GM19240 (cell line): ENCODE measurements around the gene LRRC9.
"Not testable (repeated sequence)": the region's sequence is repeated elsewhere in the genome, so short reads cannot be mapped to it uniquely, and the experiment has no call there.

Experiments used
- DNase-seq: peaks from one replicate; pipeline ENCODE4 v3.0.0; 2011; ENCODE audit warnings: low spot score; ENCODE audit not compliant: insufficient read length

The LRRC9 gene

DNA sequence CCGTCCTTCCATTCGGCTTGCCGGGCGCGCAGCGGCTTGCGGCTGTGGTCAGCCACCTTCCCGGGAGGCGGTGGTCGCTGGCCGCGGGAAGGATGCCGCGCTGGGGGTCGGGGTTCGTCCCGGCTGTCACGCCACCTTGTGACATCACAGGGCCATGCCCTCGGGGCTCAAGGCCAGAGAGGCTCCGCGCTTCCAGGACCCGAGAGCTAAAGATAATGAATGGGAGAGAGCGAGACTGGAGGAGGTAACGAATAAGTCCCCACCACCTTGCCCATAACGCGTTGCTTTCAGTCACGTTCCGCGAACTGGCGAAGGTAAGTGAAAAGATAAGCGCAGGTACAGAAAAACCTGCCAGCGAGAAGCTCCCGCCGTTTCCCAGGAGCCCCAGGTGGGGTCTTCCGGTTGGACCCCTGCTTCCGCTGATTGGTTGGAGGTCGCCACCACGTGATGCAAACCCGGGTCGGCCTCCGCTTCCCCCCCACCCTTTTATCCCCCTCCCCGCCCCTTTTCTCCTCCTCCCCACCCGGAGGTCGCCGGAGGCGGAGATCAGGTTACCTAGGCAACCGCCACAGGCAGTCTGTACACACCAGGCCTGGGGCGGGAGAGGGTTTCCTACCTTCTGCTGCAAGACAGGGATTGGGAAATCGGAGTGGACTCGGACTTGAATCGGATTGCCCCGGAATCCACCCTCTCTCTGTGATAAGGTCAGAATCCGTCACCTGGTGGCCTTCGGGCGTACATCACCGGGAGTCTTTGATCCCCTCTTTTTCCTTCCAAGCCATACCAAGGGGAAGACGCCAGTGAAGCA lies at the start of gene LRRC9:
Gene LRRC9, plus strand, starts transcription at position 575 of the 808 bp plus-strand sequence.
- no peak for DNase-seq

DNA sequence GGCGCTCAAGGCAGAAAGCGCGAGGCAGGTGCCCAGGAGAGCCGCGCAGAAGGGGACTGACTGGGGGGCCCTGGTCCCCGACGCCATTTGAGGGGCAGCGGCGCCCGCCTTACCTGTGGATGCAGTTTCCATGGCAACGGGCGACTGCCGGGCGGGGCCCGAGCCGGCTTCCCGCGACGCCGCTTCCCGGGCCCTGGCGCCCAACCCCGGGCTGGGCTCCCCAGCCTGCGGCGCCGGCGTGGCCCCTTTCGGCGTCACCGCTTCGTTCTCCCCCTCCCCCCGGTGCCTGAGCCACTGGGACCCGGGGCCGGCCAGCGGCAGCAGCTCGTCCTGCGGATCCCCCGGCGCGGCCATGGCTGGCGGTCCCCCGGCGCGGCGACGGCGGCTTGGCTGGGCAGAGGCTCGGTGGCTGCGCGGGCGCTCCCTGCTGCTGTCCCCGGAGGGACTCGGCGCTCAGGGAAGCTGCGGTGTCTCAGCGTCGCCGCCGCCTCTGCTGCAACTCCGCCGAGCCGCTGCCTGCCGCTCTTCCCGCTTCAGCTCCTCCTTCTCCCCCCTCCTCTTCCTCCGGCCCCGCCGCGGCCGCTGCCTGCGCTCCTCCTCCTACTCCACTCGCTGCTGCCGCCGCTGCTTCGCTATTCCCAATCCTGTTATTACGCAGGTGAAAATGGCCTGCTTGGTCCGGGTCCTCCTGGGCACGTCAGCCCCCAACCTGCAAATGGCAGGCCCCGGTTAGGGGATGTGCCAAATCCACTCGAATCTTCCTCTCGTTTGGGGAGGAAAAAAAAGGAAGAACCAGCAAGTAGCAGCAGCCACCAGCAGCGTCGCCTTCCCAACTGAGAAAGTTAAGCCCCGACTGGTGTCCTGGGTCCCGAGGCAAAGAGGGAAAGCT lies 49.4 kb upstream of the LRRC9 start, which contains the start of gene RTN1:
Gene RTN1, minus strand, starts transcription at position 500 of the 889 bp plus-strand sequence. Its CDS starts 146 bp downstream, at position 354.
- DNase-seq = no peak

DNA sequence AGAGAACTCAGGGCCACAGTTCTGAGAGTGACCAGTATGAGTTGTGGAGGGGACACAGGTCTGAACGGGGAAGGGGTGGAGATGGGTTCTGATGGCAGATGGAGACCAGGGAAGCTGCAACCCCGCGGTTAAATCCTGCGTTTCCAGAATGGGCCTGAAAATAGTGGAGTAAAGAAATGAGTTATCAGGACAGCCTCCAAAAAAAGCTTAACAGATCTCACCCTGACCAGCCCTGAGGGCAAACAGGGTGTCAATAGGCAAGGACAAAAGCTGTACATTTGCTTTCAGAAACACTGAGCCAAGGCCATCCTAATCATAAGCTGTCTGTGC lies 48.8 kb upstream of the LRRC9 start:
- DNase-seq = no peak

DNA sequence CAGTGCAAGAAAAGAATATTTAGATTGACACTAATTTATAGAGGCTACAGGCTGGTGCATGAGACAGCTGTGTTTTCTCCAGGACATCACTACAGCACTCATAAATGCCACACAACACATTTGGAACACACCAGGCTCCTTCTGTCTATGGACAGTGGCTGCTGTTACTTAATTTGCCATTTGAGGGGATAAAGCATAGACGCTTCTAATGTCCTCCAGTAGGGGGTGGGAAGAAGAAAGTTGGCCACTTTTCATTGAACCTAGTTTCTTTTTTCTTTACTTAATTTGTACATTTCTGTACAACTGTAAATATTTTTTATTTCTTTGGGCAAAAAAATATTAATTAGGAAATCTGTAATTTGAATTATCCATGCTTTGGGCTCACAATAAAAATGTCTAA lies 37.0 kb upstream of the LRRC9 start:
- no peak for DNase-seq

DNA sequence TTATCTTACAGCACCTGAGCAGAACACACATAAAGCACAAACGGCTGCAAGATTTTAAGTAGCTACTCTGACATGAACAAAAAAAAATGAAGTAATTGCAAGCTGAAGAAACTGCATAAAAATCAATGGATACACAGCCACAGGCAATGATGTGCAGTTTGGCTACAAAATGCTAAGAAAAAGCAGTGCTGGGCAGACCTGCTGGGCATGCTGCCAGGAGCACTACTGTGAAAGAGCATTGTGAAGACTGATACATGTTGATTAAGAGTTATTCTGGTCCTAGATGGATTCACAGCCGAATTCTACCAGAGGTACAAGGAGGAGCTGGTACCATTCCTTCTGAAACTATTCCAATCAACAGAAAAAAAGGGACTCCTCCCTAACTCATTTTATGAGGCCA lies 29.3 kb upstream of the LRRC9 start:
- no peak for DNase-seq

DNA sequence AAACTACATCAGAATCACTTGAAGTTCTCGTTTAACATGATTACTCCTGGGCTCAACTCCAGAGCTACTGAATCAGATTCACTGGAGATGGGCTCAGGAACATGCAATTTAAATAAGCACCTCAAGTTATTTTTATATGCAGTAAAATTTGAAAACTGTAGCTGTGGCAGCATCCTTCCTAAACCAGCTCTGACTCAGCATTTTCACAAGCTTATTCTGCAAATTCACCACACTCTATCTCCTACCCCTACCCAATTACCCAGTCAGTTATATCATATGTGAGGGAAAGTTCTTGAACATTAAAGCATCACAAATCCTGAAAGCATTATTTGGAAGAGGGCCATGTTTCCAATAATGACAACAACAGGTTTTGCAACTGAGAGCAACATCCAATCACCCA lies 24.2 kb upstream of the LRRC9 start:
- no peak for DNase-seq

DNA sequence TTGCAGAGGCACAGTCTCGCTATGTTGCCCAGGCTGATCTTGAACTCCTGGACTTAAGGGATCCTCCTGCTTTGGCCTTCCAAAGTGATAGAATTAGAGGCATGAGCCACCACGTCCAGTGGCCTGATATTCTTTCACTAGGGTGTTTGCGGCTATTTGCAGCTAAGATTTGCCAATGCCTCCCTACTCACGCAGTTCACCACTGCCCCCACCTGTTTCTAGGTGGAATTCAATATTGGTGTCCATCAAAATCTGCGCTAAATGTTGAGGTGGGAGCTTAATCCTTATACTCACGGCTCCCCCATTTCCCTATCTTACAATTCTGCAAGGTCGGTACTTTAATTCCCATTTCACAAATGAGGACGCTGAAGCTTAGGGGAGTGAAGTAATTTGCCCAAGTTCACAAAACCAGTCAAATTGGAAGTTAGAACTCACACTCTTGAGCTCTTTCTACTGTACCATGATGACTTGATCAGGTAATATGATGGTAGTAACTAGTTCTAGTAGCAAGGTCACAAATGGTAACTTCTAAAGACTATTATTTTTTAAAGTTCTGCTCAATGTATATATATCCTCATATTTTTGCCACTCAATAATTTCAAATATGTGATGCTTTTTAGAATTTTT lies 22.1 kb upstream of the LRRC9 start:
- DNase-seq = no peak

DNA sequence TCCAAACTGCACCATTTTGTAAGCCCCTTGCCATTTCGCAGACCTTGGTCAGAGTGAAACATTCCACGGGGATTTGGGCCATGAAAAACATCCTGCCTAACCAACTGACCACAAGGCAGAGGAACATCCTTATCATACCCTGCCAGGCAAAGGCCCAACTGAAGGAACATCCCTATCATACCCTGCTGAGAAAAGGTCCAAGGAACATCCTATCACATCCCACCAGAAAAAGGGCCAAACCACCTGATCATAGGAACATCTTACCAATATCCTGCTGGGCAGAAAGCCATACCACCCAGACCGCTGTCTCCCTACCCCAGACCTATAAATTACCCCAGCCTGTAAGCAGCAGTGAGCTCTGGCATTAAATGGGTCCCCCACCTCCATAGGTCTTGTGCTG lies 19.4 kb upstream of the LRRC9 start:
- DNase-seq = no peak

DNA sequence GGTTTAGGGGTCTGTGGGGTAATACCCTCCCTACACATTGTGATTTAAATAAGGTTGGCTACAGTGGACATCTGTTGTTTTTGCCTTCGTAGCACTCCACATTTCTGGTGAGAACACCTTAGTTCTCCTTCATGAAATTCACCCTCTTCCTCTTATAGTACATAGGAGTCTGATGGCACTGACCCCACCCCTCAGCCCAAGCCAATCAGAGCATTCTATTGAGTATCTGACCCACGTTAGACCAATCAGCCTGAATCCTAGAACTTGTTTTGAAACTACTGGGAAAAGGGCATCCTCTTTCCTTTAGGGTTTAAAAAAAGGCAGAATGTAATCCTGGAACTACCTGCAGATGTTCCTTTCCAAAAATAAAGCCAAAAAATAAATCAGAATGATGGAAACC lies 15.8 kb upstream of the LRRC9 start:
- DNase-seq = no peak

DNA sequence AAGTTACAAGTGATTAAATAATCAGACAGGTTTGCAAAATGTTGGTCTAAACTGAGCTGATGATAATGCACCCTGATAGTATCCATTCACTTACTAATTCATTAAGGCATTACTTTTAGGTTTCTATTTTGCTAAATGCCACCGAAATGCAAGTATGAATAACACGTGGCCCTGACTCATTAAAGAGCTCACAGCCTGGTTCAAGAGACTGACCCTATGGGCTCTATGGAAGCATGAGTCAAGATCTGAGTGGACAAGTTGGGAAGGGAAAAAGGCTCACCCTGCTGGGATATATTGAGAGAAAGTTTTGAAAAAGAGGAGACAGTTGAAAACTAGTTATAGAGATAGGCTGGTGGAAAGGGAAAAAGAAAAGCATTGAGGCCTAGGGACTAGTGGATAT lies 14.8 kb upstream of the LRRC9 start:
- DNase-seq = no peak

DNA sequence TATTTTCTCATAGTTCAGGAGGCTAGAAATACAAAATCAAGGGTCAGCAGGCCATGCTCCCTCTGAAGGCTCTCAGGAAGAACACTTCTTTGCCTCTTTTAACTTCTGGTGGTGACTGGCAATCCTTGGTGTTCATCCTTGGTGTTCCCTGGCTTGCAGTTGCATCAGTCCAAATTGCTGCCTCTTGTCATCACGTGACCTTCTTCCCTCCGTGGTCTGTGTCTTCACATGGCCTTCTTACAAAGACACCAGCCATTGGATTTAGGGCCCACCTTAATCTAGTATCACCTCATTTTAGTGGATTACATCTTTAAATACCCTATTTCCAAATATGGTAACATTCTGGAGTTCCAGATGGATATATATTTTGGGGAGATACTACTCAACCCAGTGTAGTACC lies 7.5 kb upstream of the LRRC9 start:
- no peak for DNase-seq

DNA sequence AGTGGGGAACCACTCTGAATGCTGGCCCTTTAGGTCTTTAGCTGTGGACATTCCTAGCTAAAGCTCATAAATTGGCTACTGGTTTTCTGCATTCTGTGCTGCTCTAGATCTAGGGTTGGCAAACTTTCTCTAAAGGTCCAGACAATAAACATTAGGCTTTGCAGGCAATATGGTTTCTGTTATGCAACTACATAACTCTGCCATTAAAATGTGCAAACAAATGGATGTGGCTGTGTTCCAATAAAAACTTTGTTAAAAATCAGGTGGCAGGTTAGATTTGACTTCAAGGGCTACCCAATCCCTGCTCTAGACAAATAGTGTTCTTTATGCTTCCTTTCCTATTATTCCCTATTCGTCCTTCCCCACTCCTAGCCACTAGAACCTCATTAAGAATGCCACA lies 6.8 kb upstream of the LRRC9 start:
- no peak for DNase-seq

DNA sequence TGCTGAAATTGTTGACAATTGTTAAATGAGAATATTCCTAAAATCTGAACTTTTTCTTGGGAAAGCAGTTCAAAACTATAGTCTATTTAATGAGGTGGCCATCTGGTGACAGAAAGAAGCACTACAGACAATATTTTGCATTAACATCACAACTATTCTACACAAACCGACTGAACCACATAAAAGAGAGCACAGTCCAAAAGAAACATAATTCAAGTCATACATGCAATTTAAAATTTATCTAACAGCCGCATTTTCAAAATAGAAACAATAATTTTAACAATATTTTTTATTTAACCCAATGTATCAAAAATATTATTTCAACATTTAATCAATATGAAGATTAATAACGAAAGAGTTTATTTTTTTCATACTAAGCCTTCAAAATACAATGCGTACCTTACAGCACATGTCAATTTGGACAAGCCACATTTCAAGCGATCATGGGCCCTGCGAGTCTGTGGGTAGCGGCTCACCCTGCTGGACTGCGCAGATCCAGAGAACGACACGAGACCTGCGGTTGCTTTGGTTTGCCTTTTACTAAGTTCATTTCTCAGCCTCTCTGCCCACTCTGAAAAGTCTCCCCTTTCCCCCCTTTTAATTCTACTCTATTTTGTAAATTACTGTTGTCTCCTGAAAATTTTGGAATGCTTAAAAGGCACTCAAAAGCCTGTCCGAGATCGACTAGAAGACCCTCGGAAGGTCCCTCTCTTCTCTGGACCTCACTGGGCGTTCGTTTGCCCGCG lies 947 bp upstream of the LRRC9 start:
- no peak for DNase-seq

DNA sequence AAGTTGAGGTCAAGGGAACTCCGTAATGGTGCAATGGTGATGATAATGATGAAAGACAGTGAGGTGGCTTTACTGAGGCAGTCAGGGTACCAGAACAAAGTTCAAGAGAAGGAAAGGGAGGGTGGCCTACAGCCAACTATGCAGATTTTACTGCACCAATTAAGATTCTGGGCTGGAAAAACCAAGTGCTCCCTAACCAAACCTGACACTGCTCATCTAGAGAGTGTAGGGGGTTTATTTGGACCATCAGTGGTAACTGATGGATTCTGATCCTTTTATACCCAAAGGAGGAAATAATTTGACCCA lies 387 bp downstream of the LRRC9 start:
- DNase-seq = no peak

DNA sequence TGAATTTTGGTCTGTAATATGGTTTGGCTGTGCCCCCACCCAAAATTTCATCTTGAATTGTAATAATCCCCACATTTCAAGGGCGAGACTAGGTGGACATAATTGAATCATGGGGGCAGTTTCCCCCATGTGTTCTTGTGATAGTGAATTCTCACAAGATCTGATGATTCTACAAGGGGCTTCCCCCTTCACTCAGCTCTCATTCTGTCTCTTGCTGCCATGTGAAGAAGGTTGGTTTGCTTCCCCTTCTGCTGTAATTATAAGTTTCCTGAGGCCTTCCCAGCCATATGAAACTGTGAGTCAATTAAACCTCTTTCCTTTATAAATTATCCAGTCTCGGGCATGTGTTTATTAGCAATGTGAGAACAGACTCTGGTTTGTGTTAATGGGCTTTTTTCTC lies 5.9 kb downstream of the LRRC9 start:
- DNase-seq = no peak

DNA sequence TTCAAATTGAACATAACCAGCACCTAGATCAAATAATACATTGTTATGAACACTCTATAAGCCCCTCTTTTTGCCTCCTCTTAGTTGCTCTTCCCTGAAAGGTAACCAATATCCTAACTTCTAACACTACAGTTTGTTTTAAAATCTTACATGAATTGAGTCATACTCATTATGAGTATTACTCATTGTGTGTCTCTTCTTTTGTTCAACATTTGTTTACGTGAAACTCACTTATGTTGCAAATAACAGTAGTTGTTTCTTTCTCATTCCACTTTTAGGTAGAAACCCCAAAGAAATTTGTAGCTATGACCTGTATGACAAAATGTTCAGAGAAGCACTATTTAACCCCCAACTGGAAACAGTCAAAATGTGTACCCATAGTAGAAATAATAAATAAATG lies 6.6 kb downstream of the LRRC9 start:
- DNase-seq = no peak

DNA sequence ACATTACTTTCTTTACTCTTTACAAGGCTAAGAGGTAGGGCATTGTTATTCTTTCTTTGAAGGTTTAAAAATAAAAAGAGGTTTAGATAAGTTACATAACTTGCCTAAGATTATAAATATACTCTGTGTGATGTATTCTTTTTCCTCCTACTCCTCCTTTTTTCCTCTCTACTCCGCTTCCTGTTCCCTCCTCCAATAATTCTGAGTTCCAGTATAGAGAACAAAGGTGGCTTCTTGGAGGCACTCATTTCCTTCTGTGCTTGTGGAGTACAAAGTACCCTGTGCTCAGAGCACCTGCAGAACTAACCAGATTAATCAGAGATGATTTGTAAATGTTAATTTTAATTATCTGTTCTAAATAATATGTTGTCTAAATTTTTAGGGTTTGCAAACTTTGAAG lies 11.3 kb downstream of the LRRC9 start:
- no peak for DNase-seq

DNA sequence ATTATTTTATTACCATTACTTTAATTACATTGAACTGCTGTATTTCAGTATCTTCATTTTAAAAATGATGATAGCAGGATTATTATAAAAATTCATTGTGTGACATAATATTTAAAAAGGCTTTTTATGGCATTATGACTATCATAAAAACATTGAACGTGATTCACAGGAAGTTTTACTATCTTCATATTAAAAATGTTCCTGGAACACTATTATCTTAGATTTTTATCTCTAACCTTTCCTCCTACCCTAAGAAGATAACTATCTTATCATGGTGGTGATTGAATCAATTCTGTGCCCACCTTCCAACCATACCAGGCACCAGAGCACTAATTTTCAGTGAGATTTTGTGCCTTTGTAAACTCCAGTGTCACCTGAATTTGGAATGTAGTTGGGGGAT lies 16.2 kb downstream of the LRRC9 start:
- no peak for DNase-seq

DNA sequence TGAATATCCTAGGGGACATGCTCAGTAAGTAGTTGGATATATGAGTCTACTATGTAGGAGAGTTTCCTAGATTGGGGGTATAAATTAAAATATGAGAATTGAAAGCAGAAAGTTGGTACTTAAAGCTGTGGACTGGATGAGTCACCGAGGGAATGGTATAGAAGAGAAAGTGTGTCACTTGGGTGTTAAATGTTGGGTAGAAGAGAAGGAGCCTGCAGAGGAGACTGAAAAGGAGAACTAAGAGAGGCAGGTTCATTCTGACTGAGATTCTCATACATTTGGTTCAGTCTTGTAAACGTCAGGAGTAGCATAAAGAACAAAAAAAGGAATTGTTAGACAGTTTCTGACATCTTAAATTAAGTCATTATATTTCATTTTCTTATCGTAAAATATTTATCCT lies 19.9 kb downstream of the LRRC9 start:
- DNase-seq = no peak

DNA sequence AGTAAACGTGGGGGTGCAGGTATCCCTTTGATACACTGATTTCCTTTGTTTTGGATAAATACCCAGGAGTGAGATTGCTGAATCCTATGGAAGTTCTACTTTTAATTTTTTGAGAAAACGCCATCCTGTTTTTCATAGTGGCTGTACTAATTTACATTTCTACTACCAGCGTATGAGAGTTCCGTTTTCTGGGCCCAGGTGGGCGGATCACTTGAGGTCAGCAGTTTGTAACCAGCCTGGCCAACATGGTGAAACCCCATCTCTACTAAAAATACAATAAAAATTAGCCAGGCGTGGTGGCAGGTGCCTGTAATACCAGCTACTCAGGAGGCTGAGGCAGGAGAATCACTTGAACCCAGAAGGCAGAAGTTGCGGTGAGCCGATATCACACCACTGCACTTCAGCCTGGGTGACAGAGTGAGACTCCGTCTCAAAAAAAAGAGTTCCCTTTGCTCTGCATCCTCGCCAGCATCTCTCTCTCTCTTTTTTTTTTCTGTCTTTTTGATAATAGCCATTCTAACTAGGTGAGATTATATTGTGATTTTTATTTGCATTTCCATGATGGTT lies 22.4 kb downstream of the LRRC9 start:
- not testable (repeated sequence) for DNase-seq

DNA sequence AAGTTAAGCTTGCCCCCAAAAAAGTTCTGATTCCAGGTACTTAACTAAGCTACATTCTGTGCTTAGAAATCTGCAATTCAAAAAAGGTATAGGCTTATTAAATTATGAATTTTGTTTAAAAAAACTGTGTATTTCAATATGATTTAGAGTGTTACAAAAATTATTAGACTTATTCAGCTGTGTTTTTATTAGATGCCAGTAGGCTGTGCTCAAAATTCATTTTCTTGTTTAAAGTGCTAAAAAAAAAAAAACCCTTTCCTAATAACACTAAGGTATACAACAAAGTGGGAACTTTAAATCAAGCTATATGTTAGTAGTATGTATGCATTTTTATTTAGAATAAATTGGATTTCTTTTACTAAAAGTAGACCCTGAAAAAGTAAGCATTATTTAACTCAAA lies 25.0 kb downstream of the LRRC9 start:
- DNase-seq = no peak
